HG03575 (cell line): Measurements from ENCODE around the gene MRPL39.

Source experiments
- ATAC-seq: cut with Tn5 transposase; IDR thresholded peaks from one replicate; pipeline ENCODE4 v1.9.1; 2021; ENCODE audit not compliant: unreplicated experiment, insufficient number of reproducible peaks, low FRiP score; ENCODE audit errors: extremely low read depth

MRPL39 gene

DNA sequence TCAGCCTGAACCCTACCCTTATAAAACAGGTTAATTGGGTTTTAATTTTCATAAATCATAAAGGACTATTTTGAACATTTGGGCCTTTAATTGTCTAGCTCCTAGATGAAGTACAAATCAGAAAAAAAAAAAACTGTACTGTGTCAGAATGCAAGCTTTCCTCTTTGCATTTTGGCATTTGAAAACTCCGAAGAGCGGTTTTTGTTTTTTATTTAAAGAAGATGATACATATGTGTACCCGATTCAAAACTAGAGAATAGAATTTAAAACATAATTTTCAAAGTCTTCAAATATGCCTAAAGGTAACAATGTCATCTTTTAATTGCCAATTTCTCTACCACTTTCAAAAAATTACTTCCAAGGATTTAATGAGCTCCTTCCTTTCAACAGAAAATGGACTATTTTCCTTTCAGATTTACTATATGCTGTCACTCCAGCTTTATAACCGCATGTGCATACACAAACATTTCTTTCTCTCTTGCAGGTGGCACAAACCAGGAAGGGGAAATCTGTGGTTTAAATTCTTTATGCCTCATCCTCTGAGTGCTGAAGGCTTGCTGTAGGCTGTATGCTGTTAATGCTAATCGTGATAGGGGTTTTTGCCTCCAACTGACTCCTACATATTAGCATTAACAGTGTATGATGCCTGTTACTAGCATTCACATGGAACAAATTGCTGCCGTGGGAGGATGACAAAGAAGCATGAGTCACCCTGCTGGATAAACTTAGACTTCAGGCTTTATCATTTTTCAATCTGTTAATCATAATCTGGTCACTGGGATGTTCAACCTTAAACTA, 33.7 kb downstream of the MRPL39 start:
- no peak for ATAC-seq

DNA sequence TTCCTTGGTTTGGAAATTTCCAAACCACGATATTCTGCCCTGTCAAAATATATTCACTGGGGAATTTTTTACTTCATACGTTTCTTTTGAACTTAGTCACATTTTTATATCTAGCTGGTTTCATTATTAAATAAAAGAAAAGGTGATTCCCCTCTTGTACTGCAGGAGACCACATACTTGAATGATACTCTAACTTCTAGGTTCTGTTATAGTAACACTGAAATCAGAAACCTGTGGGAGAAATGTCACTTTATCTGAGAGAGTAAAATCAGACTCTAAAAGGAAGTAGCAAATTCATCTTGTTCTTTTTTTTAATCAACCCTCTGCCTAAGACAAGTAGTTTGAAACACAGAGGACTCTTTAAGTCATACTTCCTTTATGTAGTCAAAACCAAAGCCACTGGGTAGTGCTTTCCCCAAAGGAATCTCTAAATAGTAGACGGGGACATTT, 34.4 kb downstream of the MRPL39 start:
- ATAC-seq: peak; percentile 29

DNA sequence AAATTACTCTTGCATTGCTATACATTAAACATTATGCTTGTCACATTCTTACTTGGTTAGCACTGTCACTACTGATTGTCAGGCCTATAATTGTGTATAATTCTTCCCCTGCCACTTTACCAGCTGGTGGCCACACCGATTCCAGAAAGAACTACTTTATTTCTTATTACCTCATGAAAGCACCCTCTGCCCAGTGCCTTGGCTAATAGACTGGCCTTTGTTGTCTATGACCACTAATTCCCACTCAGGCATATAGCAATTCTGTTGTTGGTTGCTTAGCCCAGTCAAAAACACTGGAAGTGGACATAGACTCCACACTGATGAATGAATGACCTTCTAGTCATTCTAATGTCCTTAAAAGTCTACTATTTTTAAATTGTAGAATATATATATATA, 35.6 kb downstream of the MRPL39 start:
- ATAC-seq: no peak

DNA sequence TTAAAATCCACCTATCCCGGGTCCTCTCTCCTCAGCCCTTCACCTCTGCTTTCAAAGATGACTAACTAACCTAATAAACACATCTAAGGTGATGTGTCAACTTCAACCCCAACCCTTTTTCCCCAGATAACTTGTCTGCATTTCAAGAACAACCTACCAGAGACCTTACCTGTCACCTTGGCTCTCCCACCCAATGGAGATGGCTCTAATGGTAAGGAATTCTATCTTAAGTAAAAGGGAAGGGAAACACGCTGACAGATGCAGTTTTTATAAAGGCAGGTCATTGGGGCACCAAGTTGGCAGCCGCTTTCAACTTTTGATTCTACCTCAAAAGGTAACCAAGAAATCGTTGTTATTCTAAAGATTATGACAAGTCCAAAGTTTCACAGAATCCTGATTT, 37.6 kb downstream of the MRPL39 start:
- no peak for ATAC-seq

DNA sequence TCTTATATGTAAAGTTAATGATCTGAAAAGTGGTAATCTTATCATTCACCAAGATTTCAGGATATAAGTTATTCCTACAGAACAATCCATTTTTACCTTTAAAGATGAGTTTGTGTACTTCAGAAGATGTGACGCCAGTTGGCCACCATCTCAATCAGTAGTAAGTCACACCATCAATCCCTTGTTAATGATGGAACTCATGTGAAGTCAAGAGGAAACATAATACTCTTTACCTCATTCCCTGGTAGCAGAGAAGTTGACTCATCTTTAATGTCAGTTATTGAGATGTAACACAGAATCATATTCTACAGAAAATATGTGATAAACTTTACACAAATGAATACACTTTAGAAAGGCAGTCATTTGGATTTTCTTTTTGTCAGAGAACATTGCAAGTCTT, 38.2 kb downstream of the MRPL39 start:
- no peak for ATAC-seq

DNA sequence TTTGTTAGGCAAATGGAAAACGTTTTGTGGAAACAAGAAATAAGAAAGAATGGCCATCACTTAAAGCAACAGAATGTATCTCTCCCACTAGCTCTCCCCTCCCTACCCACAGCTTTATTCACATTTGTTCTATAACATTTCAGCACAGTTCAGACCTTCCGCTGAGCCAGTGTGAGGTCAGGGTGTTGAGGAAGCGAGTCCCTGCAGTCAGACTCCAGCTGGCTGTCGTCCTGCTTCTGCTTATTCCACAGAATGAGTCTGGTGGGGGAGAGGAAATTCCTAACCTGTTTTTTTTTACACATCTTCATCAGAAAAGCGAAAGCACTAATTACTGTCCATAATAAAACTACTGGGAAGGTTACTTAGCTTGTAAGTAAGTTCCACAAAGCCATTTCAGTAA, 39.0 kb downstream of the MRPL39 start:
- no peak for ATAC-seq

DNA sequence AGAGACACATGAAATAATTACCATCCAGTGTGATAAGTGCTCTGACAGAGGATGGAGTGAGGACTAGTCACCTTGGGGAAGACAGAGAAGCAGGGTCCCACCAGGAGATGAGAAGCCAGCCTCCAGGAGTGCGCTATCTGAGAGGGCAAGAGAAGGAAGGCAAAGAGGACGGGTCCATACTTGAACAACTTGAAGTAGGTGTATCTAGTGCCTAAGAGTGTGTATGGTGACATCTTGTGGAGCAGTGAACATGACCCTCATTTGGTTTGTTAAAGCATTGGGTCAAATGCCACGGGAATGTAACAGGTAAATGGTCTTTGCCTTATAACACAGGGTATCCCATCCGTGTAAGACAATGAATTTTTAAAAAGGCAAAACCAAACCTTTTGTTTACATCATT, 39.8 kb downstream of the MRPL39 start:
- ATAC-seq: no peak

DNA sequence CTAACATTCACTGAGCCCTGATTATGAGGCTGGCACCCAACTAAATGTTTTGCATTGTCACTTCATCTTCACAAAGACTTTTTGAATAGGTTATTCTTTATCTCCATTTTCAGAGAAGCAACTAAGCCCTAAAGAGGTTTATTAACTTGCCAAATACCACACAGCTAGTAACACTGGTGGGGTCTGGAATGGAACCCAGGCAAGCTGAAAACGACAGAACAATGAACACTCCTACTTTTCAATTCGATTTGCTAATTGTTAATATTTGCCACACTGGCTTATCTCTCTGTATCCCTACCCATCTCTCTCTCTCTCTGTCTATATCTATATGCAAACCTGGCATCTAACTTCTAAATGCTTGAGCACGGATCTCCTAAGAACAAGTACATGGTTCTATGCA, 40.6 kb downstream of the MRPL39 start:
- ATAC-seq: no peak

DNA sequence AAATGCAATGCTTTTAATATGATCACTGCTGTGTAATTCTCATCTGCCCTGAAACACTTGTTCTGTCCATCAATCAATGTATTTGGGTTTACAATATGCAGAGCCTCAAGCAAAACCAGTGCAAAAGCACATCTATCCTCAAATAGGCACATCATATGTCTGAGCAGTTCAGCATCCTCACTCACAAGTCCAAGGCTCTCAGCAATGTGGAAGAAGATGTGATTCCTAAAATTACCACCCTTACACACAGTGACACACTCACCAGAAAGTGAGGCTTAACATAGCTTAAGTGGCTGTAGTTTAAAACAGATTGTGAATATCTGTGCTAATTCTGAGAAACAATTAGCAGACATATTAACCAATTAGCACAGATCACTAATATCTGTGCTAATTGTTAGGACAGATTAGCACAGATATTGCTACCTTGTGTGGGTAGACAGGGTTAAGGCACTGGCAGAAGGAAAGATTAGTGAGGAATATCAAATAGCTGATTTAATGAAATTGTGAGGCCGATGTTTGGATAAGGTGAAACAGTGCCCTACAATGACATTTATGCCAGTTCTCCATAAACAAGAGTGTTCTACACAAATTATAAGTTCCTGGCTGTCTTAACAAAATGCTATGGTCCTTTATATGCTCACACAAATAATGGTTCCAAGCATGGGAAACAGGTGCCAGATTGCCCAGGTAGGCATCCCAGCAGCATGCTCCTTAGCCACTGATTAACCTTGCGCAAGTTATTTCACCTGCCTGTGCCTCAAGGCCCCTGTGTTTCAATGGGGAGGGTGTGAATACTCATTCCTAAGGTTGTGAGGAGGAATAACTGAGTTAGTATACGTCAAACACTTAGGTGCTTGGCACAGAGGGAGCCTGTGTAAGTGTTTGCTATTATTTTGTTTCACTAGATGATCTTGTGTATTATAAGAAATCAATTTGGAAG, 41.7 kb downstream of the MRPL39 start:
- ATAC-seq: no peak

DNA sequence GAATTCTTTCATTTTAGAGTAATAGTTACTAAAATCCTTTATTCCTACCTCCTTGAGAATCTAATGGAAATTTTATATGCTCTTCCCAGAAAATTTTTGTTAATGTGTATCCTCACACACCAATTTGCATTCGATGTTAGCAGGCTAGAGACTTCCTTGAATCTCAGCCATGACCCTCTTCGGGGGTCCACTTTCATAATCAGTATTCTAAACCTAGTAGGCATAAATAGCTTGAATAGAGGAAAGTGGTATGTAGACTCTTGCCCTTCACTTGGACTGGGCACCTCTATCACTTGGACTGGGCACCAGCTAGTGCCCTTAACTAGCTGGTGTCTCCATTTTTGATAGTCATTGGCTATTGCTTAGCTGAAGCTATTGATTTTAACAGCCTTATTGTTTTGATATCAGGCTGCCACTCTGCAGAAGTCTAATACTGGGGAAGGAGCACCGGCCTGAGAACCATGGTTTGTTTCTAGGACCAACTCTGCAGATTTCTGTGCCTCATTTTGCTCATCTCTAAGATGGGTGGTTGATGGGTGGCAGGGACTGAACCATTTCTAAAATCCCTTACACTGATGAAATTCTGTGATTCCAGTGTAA, 42.8 kb downstream of the MRPL39 start:
- no peak for ATAC-seq

DNA sequence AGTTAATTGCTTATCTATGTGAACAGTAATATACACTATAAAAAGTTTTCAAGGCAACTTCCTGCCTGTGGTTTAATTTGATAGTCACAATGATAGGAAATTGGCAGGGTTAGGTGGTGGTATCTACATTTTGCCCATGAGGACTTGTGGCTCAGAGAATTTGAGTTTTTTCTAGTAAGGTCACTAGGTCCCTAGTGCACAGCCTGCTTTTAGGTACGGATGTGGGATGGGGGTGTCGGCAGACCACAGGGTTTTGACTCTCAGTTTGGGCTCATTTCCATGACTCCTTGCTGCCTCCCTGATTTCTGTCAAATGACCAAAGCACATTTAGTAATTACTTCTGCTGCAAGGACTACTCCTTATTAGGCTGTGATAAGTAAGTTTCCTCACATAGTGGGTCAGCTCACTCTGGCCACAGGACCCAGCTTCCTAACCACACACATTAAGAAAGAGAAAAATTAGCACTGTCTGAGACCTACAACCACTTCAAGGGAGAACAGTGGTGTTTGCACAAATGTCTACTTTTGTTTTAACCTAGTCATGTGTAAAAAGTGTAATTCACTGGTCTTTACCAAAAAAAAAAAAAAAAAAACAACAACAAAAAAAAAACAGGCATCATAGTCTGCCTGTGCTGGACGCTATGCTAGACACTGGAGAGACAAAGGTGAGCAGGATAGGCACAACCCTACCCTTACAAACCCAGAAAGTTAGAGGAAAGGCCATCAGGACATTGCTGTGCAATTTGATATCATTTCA, 43.7 kb downstream of the MRPL39 start:
- ATAC-seq: no peak

DNA sequence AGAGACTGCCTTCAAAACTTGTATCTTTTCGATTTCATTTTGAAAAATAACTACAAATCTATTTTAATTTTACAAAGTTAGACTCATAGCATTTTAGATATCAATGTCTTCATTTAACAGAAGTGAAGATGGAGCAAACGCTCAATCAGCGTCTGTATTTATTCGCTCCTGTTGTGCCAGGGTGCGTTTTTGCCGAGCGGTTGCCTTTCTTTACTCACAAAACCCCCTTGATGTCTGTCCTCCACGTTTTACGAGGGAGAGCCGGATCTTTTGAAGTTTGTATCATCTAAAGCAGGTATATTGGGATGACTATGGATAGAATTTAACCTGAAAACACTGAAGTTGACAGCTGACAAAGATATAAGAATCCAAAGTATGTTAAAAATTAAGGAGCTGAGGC, 44.6 kb downstream of the MRPL39 start:
- ATAC-seq: no peak

DNA sequence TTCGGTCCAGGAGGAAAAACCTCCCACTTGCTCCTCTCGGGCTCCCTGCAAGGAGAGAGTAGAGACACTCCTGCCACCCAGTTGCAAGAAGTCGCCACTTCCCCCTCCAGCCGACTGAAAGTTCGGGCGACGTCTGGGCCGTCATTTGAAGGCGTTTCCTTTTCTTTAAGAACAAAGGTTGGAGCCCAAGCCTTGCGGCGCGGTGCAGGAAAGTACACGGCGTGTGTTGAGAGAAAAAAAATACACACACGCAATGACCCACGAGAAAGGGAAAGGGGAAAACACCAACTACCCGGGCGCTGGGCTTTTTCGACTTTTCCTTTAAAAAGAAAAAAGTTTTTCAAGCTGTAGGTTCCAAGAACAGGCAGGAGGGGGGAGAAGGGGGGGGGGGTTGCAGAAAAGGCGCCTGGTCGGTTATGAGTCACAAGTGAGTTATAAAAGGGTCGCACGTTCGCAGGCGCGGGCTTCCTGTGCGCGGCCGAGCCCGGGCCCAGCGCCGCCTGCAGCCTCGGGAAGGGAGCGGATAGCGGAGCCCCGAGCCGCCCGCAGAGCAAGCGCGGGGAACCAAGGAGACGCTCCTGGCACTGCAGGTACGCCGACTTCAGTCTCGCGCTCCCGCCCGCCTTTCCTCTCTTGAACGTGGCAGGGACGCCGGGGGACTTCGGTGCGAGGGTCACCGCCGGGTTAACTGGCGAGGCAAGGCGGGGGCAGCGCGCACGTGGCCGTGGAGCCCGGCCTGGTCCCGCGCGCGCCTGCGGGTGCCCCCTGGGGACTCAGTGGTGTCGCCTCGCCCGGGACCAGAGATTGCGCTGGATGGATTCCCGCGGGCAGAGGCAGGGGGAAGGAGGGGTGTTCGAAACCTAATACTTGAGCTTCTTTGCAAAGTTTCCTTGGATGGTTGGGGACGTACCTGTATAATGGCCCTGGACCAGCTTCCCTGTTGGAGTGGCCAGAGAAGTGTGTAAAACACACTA, 45.3 kb downstream of the MRPL39 start:
- ATAC-seq: no peak

DNA sequence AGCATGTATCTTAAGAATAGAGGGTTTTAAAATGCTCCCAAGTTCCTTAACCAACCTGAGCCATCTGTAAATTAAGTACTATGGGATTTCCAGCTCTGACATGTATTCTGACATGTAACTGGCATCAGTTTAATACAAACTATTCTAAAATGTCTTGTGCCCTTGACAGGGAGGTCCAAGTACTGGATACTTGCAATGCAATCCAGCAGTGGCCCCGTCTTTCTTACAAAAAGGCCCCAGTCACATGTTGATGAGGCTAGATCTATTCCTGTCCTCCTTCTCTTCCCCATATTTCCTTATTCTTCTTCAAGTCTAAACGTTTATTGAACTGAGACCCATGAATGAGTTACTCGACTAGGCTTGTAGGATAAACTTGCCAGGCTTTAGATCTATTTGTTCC, 46.4 kb downstream of the MRPL39 start:
- no peak for ATAC-seq

DNA sequence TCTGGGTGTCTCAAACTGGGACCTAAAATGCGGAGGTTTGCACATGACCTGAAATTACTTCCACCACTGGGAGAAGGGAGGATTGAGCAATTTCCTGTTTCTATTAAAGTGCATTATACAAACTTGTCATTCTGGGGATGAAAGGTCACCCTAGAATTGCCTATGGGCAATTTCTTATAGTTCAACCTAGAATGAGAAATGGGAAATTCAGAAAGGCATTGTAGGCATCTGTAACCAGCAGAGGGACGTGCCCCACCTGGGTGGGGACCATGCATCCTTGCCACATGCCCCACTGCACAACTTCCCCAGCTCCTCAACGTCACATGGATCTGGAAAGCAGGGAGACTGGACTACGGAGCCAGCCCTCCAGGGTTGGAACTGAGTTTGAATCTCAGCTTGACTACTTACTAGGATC, 47.0 kb downstream of the MRPL39 start:
- ATAC-seq: no peak

DNA sequence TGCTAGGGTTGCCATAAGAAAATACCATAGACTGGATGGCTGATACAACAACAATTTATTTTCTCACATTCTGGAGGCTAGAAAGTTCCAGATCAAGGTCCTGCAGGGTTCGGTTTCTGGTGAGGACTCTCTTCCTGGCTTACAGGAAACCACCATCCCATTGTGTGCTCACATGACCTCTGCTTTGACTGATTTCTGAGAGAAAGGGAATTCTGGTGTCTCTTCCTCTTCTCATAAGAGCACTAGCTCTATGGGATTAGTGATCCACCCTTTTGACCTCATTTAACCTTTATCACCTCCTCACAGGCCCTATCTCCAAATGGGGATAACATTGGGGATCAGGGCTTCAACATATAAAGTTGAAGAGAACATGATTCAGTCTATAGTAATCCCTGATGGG, 47.5 kb downstream of the MRPL39 start:
- ATAC-seq: no peak

DNA sequence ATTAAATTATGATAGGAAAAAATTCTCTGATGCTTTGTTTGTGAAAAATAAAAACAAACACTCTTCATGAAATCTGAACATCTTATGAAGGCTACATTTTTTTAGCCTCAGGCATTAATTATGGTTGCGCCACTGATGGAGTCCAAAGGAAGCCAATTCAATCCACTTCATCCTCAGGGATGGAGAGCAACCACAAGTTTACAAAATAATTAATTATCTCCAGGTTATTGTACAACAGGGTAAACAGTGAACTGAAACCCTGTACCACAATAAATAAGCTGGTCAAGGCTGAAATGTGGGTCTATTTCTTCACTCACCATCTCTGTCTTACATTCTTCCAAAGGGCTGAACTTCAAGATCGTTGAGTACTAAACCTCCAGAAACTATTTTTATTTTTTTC, 49.2 kb downstream of the MRPL39 start:
- ATAC-seq: no peak

DNA sequence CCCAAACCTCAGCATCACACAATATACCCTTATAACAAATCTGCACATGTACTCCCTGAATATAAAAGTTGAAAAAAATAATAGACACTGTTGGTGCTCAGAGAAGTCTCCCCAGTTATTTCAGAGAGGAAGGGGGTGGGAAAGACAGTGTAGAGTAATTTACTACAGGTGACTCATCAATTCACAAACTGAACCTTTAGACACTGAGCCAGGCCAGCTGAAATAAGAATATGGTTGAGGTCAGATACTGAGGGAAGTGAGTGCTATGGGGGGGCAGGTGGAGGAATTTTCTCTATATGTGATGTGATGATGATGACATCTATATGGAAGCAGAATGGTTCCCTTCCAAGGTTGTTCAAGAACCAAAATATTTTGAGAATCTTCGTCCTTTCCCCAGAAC, 50.1 kb downstream of the MRPL39 start:
- ATAC-seq: no peak
